GM10248 (cell line): ENCODE data around the gene FANCM.

Experiments used
- CTCF ChIA-PET: fragments of 300-600 bp; sonication (Branson Sonifier 250); formaldehyde crosslinking; extraction: SDS; loops from one replicate; lab custom pipeline; 2021; ENCODE audit warnings: antibody characterized with exemption; lab: Yijun Ruan, JAX
- POLR2A ChIA-PET: fragments of 350-650 bp; sonication (Branson Sonifier 250); formaldehyde crosslinking; extraction: SDS; loops from one replicate; lab custom pipeline; 2020; ENCODE audit warnings: antibody characterized with exemption; lab: Yijun Ruan, JAX
- DNase-seq: peaks from one replicate; pipeline ENCODE4 v3.0.0; 2012; ENCODE audit errors: extremely low spot score
- TF ChIP-seq, protein P1 (sequence below): IDR thresholded peaks from 2 replicates; pipeline ENCODE4 v1.5.1; 2012; ENCODE audit warnings: mild to moderate bottlenecking, low read depth; ENCODE audit errors: extremely low read depth, missing control alignments, control extremely low read depth

The FANCM gene

DNA sequence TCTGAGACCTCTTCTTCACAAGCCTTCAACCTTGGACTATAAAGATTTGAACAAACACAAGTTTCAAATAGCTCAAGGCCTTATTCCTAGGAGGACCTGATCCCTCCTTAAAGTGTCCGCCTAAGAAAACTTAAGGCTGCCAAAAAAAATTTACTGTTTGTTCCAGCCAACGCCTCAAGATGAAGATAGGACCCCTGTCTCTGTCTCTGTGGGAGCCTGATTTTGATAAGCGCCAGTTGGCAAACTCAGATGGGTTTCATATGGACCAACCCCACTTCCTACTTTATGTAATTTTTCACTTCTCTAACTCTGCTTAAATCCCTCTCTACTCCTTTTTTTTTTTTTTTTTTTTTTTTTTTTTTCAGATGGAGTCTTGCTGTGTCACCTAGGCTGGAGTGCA, 12.5 kb upstream of the FANCM start:
- TF ChIP-seq, protein P1, sequence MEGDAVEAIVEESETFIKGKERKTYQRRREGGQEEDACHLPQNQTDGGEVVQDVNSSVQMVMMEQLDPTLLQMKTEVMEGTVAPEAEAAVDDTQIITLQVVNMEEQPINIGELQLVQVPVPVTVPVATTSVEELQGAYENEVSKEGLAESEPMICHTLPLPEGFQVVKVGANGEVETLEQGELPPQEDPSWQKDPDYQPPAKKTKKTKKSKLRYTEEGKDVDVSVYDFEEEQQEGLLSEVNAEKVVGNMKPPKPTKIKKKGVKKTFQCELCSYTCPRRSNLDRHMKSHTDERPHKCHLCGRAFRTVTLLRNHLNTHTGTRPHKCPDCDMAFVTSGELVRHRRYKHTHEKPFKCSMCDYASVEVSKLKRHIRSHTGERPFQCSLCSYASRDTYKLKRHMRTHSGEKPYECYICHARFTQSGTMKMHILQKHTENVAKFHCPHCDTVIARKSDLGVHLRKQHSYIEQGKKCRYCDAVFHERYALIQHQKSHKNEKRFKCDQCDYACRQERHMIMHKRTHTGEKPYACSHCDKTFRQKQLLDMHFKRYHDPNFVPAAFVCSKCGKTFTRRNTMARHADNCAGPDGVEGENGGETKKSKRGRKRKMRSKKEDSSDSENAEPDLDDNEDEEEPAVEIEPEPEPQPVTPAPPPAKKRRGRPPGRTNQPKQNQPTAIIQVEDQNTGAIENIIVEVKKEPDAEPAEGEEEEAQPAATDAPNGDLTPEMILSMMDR: no peak
- no peak for DNase-seq
- ChIA-PET POLR2A (no interaction called here), CTCF (interaction anchor here (1.1 kb wide), 1 partner anchor 38 kb away, joined by 3 read pairs; no protein-coding TSS in a partner anchor)

DNA sequence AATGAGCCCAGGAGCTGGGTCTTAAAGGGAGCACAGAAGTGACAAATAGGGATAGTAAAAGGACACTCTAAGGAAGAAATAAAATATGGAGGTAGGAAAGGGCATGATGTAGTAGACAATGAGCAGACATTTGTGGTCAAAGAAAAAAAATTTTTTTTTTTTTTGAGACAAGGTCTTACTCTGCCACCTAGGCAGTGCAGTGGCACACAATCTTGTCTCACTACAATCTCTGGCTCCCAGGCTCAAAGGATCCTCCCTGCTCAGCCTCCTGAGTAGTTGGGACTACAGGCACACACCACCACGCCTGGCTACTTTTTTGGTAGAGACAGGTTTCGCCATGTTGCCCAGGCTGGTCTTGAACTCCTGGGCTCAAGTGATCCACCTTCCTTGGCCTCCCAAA, 10.0 kb upstream of the FANCM start:
- DNase-seq: no peak
- TF ChIP-seq, protein P1: no peak
- ChIA-PET CTCF (interaction anchor here (1.1 to 1.8 kb wide), 3 partner anchors 13 to 164 kb away, joined by 3 to 4 read pairs (median 4); partner anchors contain the start of genes KLHL28 and TOGARAM1), POLR2A (no interaction called here)

GRCh38 chr14:45128963-45129629, 6.6 kb upstream of the FANCM start:
- TF ChIP-seq, protein P1: no peak
- DNase-seq: no peak
- ChIA-PET CTCF (interaction anchor here (0.7 to 2.6 kb wide), 8 partner anchors 10 to 215 kb away, joined by 3 to 12 read pairs (median 4); no protein-coding TSS in a partner anchor), POLR2A (no interaction called here)

DNA sequence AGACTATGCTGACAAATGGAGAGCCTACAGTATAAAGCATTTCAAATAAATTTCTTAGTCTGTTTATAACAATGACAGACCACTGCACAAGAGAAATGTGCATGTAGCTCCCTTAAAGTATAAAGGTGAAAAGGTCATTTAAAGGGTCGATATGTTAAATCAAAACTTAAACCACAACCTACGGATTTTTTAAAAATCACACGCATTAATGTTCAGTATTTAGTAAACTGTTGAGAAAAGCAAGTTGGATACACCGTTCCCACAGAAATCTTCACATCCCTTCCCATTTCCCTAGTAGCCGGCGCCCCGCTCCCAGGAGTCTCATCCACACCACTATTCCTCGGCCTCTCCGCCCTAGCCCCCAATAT, 2.1 kb upstream of the FANCM start:
- ChIA-PET POLR2A (interaction anchor here (1.6 kb wide), 1 partner anchor 171 kb away, joined by 3 read pairs; the partner anchor contains the start of genes KLHL28 and TOGARAM1), CTCF (interaction anchor here (1.1 to 1.6 kb wide), 3 partner anchors 34 to 220 kb away, joined by 3 to 6 read pairs (median 4); no protein-coding TSS in a partner anchor)
- DNase-seq: no peak
- TF ChIP-seq, protein P1: no peak

GRCh38 chr14:45134051-45134958, 1.4 kb upstream of the FANCM start, which contains the start of gene FKBP3:
TSS of gene FKBP3 (minus strand) at chr14:45134481. CDS start at chr14:45134456, 25 bp downstream.
- ChIA-PET CTCF (interaction anchor here (1.1 to 1.6 kb wide), 6 partner anchors 25 to 221 kb away, joined by 3 to 6 read pairs (median 4); no protein-coding TSS in a partner anchor), POLR2A (interaction anchor here (1.6 kb wide), 1 partner anchor 172 kb away, joined by 3 read pairs; the partner anchor contains the start of genes KLHL28 and TOGARAM1)

More at GRCh38 chr14:45134051-45134958, 1.4 kb upstream of the FANCM start, which contains the start of gene FKBP3:
- DNase-seq: peak; percentile 98
- TF ChIP-seq, protein P1: peak; percentile 32
